ENCODE data around the gene MT1B. TPM values are rescaled to one million over a fixed set of nuclear protein-coding genes. Genes with fewer than 3 reads are reported as not detected.

Gene MT1B
- polyA plus RNA-seq, 1 donor from 2014 or later = not detected

DNA sequence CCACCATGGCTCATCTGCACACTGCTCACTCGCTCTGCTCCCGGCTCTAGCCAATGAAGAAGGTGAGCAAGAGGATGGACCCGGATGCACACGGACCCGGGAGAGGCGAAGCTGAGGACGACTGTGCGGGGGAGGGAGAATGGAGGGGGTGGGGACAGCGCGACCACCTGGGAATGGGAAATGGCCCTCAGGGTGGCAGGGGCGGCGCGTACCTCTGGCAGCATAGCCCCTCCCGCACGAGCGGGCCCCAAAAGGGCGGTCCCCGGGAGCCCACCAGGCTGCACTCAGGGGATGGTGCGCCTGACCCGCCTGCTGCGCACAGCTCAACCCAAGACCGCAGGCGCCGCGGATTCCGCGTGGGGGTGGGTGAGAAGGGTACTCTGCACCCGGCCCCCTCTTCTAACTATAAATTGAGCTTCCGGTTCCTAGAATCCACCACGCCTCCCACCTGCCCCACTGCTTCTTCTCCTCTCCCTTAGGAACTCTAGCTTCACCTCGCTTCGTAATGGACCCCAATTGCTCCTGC lies 24.1 kb downstream of the MT1B start:
- Histone ChIP-seq H3K9me3 (ENCODE audit: low read length) (no peaks in the 10 kb centered on the region), H3F3A (ENCODE audit: insufficient read depth, low read length, poor library complexity, severe bottlenecking) (no peaks in the 10 kb centered on the region), H3K27ac (ENCODE audit: low read length) (no peak overlapping the region), H3K79me2 (replicated peaks; ENCODE audit: insufficient read depth, low read length) (no peaks in the 10 kb centered on the region), H3K4me3 (ENCODE audit: low read length) (peak overlapping the region; percentile 25), H3K9ac (ENCODE audit: low read length) (no peak overlapping the region), H2AFZ (ENCODE audit: low read depth, low read length) (no peak overlapping the region), H3K36me3 (ENCODE audit: insufficient read depth, low read length) (no peaks in the 10 kb centered on the region), H3K4me2 (ENCODE audit: low read length) (no peak overlapping the region), H3K27me3 (ENCODE audit: insufficient read depth, low read depth, low read length) (peaks cover 68% of the 10 kb centered on the region), H3K9me2 (ENCODE audit: insufficient read depth, low read length) (no peaks in the 10 kb centered on the region), H4K20me1 (ENCODE audit: insufficient read depth) (no peaks in the 10 kb centered on the region)
- no peak for TF ChIP-seq RAD21 (conservative IDR thresholded peaks at IDR 0.05)
- TF ChIP-seq TAF1 (IDR thresholded peaks at IDR 0.05; ENCODE audit: low read depth) = no peak
- TF ChIP-seq, protein P1, sequence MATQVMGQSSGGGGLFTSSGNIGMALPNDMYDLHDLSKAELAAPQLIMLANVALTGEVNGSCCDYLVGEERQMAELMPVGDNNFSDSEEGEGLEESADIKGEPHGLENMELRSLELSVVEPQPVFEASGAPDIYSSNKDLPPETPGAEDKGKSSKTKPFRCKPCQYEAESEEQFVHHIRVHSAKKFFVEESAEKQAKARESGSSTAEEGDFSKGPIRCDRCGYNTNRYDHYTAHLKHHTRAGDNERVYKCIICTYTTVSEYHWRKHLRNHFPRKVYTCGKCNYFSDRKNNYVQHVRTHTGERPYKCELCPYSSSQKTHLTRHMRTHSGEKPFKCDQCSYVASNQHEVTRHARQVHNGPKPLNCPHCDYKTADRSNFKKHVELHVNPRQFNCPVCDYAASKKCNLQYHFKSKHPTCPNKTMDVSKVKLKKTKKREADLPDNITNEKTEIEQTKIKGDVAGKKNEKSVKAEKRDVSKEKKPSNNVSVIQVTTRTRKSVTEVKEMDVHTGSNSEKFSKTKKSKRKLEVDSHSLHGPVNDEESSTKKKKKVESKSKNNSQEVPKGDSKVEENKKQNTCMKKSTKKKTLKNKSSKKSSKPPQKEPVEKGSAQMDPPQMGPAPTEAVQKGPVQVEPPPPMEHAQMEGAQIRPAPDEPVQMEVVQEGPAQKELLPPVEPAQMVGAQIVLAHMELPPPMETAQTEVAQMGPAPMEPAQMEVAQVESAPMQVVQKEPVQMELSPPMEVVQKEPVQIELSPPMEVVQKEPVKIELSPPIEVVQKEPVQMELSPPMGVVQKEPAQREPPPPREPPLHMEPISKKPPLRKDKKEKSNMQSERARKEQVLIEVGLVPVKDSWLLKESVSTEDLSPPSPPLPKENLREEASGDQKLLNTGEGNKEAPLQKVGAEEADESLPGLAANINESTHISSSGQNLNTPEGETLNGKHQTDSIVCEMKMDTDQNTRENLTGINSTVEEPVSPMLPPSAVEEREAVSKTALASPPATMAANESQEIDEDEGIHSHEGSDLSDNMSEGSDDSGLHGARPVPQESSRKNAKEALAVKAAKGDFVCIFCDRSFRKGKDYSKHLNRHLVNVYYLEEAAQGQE (IDR thresholded peaks at IDR 0.05; ENCODE audit: borderline replicate concordance) = no peak
- TF ChIP-seq MXI1 (conservative IDR thresholded peaks at IDR 0.05; ENCODE audit: poor library complexity, severe bottlenecking) = no peak
- TF ChIP-seq POLR2AphosphoS5 (IDR thresholded peaks at IDR 0.05) = no peak

DNA sequence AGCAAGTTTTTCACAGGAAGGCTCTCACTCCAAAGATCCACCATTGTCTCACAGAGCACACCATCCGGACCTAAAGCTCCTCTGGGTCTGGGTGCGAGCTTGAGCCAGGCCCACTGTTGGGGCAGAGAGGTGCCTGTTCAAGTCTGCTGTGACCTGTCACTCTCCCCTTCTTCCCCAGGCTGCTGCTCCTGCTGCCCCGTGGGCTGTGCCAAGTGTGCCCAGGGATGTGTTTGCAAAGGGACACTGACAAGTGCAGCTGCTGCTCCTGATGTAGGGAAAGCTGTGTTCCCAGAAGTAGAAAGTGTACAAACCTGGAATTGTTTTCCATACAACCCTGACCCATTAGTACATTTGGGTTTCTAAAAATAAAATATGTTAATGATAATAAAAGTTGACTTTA lies 25.8 kb downstream of the MT1B start:
- Histone ChIP-seq H4K20me1 (ENCODE audit: insufficient read depth) (no peaks in the 10 kb centered on the region), H3F3A (ENCODE audit: insufficient read depth, low read length, poor library complexity, severe bottlenecking) (no peaks in the 10 kb centered on the region), H3K4me3 (ENCODE audit: low read length) (no peak overlapping the region), H2AFZ (ENCODE audit: low read depth, low read length) (no peak overlapping the region), H3K9me2 (ENCODE audit: insufficient read depth, low read length) (no peaks in the 10 kb centered on the region), H3K9me3 (ENCODE audit: low read length) (no peaks in the 10 kb centered on the region), H3K9ac (ENCODE audit: low read length) (no peak overlapping the region), H3K36me3 (ENCODE audit: insufficient read depth, low read length) (no peaks in the 10 kb centered on the region), H3K27me3 (ENCODE audit: insufficient read depth, low read depth, low read length) (peaks cover 61% of the 10 kb centered on the region), H3K79me2 (replicated peaks; ENCODE audit: insufficient read depth, low read length) (no peaks in the 10 kb centered on the region), H3K27ac (ENCODE audit: low read length) (no peak overlapping the region), H3K4me2 (ENCODE audit: low read length) (no peak overlapping the region)
- TF ChIP-seq EZH2 (IDR thresholded peaks at IDR 0.05; ENCODE audit: borderline replicate concordance, insufficient read depth, low read length, poor library complexity, severe bottlenecking) = no peak
- TF ChIP-seq RAD21 (conservative IDR thresholded peaks at IDR 0.05) = no peak
- TF ChIP-seq, protein P1 (IDR thresholded peaks at IDR 0.05; ENCODE audit: borderline replicate concordance) = no peak
- TF ChIP-seq, protein P2, sequence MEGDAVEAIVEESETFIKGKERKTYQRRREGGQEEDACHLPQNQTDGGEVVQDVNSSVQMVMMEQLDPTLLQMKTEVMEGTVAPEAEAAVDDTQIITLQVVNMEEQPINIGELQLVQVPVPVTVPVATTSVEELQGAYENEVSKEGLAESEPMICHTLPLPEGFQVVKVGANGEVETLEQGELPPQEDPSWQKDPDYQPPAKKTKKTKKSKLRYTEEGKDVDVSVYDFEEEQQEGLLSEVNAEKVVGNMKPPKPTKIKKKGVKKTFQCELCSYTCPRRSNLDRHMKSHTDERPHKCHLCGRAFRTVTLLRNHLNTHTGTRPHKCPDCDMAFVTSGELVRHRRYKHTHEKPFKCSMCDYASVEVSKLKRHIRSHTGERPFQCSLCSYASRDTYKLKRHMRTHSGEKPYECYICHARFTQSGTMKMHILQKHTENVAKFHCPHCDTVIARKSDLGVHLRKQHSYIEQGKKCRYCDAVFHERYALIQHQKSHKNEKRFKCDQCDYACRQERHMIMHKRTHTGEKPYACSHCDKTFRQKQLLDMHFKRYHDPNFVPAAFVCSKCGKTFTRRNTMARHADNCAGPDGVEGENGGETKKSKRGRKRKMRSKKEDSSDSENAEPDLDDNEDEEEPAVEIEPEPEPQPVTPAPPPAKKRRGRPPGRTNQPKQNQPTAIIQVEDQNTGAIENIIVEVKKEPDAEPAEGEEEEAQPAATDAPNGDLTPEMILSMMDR (IDR thresholded peaks at IDR 0.05; ENCODE audit: poor library complexity, severe bottlenecking) = no peak
- no peak for TF ChIP-seq POLR2AphosphoS5 (IDR thresholded peaks at IDR 0.05)
- no peak for TF ChIP-seq SMC3 (conservative IDR thresholded peaks at IDR 0.05; ENCODE audit: poor library complexity)
- TF ChIP-seq TAF1 (IDR thresholded peaks at IDR 0.05; ENCODE audit: low read depth) = no peak
- no peak for TF ChIP-seq MXI1 (conservative IDR thresholded peaks at IDR 0.05; ENCODE audit: poor library complexity, severe bottlenecking)
- no peak for TF ChIP-seq EP300 (conservative IDR thresholded peaks at IDR 0.05; ENCODE audit: poor library complexity, severe bottlenecking)
